Fibroblast of mammary gland (primary cell): ENCODE results near the gene TOPBP1.

ENCODE experiments used
- DNase-seq: peaks from one replicate; pipeline ENCODE4 v3.0.0-alpha.2; 2010; ENCODE audit warnings: low read depth
- H3K4me3 ChIP-seq: 2 replicates; pipeline ENCODE4 v1.5.1; 2011; ENCODE audit warnings: low read depth, mild to moderate bottlenecking, low read length, moderate library complexity; ENCODE audit not compliant: control insufficient read depth
- TF ChIP-seq, protein P1 (sequence below): conservative IDR thresholded peaks from 2 replicates; pipeline ENCODE4 v1.5.1; 2011; ENCODE audit warnings: low read depth, low read length, inconsistent platforms; ENCODE audit not compliant: control insufficient read depth, insufficient read depth

TOPBP1 gene

GRCh38 chr3:133610031-133610430 is 51.7 kb downstream of the TOPBP1 start:
- TF ChIP-seq, protein P1, sequence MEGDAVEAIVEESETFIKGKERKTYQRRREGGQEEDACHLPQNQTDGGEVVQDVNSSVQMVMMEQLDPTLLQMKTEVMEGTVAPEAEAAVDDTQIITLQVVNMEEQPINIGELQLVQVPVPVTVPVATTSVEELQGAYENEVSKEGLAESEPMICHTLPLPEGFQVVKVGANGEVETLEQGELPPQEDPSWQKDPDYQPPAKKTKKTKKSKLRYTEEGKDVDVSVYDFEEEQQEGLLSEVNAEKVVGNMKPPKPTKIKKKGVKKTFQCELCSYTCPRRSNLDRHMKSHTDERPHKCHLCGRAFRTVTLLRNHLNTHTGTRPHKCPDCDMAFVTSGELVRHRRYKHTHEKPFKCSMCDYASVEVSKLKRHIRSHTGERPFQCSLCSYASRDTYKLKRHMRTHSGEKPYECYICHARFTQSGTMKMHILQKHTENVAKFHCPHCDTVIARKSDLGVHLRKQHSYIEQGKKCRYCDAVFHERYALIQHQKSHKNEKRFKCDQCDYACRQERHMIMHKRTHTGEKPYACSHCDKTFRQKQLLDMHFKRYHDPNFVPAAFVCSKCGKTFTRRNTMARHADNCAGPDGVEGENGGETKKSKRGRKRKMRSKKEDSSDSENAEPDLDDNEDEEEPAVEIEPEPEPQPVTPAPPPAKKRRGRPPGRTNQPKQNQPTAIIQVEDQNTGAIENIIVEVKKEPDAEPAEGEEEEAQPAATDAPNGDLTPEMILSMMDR: no peak
- H3K4me3 ChIP-seq: no peak overlapping the region
- no peak for DNase-seq

DNA sequence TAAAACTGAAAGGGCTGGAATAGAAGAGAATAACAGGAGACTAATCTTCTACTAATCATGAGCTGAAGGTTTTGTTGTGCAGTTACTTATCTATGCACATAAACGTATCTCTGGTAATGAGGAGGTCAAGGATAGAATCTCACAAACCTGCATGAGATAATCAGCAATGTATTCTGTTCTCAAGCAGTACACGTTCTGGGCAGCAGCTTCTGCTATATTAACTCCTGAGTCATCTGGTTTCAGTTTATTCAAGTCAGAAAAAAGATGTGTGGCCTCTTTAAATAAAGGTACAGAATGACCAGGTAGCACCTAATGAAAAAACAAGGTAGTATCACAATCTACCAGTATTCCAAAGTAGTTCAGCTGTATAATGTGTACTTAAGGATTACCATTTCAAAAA is 53.4 kb downstream of the TOPBP1 start:
- no peak for DNase-seq
- no peak overlapping the region for H3K4me3 ChIP-seq
- TF ChIP-seq, protein P1: no peak

DNA sequence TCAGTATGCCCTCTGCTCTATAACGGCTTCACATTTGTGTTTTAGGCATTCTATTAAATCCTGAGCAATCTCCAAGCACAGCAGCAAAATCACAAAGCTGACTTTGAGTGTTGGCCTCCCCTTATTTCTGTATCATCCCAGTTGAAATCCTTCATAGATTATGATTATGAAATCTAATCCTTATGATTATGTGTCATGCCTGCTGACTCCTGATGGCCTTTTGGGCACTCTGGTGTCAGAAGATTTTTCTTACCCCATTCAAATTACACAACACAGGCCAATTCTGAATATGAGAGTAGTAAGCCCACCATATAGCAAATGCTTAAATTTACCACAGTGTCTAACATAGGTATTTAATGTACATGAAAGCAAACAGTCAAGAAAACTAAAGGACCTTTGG is 53.9 kb downstream of the TOPBP1 start:
- no peak overlapping the region for H3K4me3 ChIP-seq
- TF ChIP-seq, protein P1: no peak
- no peak for DNase-seq

GRCh38 chr3:133606902-133607301 is 54.8 kb downstream of the TOPBP1 start:
- TF ChIP-seq, protein P1: no peak
- H3K4me3 ChIP-seq: no peak overlapping the region
- DNase-seq: no peak

GRCh38 chr3:133606342-133606741 is 55.4 kb downstream of the TOPBP1 start:
- no peak for DNase-seq
- no peak overlapping the region for H3K4me3 ChIP-seq
- TF ChIP-seq, protein P1: no peak

DNA sequence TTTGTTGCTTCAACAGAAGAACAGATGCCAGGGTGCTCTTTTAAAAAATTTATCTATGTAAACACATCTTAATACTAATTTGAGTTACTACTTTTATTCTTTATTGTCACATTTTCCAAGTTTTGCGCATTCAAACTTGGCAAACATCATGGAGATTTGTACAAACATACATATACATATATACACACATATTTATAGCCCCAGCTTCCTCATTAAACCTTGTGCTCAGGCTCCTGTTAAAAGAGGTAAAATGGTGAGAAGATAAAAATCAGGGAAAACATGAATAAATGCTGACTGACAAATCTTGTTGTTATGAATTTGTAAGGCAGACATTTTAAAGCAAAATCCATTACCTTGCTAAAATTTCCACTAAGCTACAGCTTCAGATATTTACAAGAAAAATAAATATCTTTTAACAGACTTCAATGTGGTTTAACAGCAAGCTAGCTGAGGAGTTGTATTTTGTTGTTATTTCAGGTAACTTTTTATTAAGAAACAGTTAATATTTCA is 61.1 kb downstream of the TOPBP1 start:
- no peak for DNase-seq
- no peak overlapping the region for H3K4me3 ChIP-seq
- TF ChIP-seq, protein P1: no peak

DNA sequence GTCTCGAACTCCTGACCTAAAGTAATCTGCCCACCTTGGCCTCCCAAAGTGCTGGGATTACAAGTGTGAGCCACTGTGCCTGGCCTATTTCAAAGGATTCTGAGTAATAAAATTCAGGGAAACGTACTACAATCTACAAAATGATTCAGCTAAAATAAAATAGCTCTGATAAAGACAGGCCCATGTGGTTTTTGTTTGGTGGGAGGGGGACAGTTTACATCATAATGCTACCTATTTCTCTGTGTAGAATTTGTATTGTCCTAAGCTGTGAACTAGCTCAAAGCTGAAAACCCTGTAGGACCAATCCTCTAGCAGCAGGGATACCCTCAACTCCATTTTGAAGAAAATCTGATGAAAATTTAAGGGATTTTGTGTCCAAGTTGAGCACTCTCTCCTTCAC is 62.5 kb downstream of the TOPBP1 start:
- TF ChIP-seq, protein P1: no peak
- no peak for DNase-seq
- no peak overlapping the region for H3K4me3 ChIP-seq
